ENCODE results near the gene SHC1.

DNA sequence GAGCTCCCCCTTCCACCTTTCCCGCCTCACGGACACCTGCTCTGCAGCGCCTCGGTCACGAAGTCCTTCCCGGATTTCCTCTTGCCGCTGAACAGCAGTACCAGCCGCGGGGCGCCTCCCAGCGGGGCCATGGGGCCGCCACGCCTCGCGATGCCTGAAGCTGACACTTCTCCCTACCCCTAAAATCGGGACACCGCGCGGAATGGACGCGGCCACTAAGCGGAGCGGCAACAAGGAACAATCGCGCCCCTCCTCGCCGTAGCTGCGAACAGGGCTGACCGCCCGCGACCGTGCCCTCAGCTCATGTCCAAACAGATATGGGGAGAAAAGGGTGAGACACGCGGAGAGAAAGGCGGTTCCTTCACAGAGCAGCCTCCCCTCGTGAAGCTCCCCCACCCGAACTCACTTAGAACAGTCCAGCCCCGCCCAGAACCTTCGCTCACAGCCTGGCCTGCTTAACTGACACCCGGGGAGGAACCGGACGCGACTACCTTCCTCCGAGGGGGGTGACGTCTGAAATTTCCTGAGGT is 33.9 kb downstream of the SHC1 start, which contains the start of gene PMVK:
- TF ChIP-seq, protein P1, sequence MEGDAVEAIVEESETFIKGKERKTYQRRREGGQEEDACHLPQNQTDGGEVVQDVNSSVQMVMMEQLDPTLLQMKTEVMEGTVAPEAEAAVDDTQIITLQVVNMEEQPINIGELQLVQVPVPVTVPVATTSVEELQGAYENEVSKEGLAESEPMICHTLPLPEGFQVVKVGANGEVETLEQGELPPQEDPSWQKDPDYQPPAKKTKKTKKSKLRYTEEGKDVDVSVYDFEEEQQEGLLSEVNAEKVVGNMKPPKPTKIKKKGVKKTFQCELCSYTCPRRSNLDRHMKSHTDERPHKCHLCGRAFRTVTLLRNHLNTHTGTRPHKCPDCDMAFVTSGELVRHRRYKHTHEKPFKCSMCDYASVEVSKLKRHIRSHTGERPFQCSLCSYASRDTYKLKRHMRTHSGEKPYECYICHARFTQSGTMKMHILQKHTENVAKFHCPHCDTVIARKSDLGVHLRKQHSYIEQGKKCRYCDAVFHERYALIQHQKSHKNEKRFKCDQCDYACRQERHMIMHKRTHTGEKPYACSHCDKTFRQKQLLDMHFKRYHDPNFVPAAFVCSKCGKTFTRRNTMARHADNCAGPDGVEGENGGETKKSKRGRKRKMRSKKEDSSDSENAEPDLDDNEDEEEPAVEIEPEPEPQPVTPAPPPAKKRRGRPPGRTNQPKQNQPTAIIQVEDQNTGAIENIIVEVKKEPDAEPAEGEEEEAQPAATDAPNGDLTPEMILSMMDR (IDR thresholded peaks at IDR 0.05): peak in 3 of 4 donors; percentile 37 to 54 (median 47)
- TF ChIP-seq POLR2A (IDR thresholded peaks at IDR 0.05): peak; percentile 92

Measured in right lobe of liver (tissue), 4 donors.